SKM-1 treated with dmso at 0.1 percent for 144 hours (cell line): ENCODE results near the gene MORN4.
"Not testable (repeated sequence)": the region's sequence is repeated elsewhere in the genome, so short reads cannot be mapped to it uniquely, and the experiment has no call there.

Experiments
- DNase-seq: peaks from one replicate; lab custom pipeline; 2025; ENCODE audit not compliant: unreplicated experiment; lab: John Stamatoyannopoulos, UW

Gene MORN4

DNA sequence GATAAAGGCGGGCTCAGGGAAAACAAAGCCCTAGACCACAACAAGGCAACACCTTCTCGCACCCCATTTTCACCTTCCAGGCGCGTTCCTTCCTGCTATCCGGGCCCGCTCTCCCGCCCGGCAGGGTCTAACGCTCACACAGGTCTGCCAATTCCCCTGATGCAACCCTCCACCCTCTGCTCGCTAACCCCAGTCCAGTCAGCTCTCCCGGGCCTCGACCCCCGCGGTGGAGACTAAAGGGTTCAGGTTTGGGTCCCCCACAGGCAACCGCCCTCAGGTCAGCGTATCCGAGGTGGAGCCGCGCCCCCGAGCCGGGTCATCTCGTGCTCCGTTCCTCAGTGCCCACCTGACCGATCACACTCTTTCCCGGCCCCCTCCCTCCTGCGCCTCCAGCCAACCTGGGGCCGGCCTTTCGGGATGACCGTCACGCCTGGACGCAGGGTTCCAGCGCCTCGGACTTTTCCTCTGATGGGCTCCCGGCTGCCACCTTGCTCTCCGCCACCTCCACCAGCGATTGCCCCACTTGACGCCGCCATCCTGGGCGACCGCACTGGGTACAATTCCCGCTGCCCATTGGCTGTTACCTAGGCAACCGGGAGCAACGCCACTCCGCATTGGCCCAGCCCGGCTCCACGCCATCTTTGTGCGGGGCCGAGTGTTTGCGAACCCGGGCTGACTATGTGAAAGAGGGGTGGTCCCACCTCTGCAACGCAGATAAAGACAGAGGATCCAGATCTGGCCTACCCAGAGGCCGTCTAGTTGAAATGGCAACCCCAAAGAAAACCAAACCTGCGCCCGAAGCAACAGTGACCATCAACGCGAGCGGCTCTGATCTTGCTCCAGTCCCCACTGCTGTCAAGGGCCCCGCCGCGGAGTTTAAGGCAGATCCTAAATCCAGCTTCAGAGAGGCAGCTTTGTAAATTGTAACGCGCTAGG, at the start of gene MORN4:
Gene MORN4 (minus strand): TSS at position 552 of the 936 bp plus-strand sequence. CDS start 13,847 bp downstream, outside the sequence.
- DNase-seq = peak; percentile 86

DNA sequence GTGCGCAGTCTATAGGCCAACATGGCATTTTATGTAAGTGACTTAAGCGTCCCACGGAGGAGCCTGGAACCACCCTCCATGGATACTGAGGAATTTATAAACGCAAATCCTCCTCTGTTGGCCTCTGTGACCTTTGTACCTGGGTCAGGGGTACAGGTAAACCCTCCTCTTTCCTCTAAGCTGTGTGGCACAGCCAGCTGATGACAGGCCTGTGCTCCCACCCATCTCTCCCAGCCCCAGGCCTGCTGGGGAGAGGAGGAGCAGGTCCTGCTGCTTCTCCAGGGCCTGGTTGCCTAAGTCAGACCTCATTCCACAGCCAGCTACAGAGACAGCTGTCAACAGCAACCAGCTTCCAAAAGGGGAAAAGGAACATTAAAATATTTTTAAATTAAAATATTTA, 48.7 kb upstream of the MORN4 start:
- DNase-seq = no peak

DNA sequence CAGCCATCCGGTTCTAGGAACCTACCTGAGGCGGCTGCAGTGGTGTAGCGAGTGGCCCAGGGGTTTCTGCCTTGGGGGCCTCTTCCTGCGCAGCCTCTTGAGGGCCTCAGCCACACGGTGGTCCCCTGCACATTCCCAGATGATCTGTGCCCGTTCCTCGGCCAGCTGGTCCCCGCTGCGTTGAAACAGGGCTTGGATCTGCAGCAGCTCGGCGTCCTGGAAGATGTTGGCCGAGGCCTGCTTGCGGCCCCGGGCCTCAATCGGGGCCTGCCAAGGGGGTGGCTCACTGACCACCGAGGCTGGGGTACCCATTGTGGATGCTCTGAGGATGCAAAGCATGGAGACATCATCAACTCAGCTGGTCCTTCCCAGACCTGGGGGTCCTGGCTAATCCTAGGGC, 46.3 kb upstream of the MORN4 start:
- DNase-seq = no peak

DNA sequence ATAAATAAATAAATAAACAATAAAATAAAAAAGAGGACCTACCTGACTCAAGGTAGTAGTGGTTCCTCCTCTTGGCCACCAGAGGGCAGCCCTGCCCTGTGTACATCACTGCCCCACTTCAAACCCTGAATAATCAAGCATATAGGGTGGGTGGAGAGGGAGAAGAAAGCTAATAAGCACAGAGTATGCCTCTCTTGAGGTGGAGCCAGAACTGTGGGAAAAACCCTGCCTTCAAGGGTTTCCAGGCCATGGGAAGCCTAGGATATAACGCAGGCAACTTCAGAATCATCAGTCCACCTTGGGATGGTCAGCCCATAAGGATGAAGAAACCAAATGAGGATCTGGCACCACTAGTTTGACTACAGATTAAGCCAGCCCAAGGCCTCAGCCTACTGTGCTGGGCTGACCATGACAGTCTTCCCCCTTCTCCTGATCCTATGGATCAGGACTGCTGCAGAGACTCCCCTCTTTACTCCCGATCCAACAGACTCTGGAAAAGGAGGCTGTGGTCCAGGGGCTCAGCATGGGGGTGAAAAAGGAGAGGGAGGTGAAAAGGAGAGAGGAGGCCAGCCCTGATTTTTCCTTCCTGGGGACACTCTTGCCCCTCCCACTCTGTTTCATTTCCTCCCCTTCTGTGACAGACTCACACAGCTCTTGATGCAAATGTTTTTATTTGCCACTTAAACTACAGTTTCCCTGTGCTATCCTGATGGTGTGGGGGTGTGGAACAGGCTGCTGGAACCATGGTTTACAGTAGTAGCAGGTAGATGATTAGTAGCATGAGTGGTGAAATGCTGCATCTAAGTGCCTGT, 43.7 kb upstream of the MORN4 start:
- peak; percentile 37 for DNase-seq

DNA sequence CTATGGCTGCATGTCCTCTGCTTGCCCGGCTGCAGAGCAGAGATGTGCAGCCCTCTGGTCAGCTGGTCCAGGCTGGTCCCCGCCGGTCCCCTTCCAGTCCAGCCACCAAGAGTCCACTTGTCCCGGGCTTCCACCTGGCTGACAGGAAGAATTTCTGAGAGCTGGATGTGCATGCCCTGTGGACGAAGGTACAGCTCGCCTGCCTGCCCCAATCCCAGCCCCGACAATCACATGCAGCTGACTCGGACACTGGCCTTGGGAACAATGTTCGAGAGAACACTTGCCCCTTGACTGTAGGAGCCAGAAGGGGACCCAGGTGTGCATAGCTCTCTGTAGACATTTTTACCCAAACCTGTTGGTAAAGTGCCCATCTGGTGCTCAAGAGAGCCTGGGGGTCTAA, 41.9 kb upstream of the MORN4 start:
- DNase-seq = no peak

DNA sequence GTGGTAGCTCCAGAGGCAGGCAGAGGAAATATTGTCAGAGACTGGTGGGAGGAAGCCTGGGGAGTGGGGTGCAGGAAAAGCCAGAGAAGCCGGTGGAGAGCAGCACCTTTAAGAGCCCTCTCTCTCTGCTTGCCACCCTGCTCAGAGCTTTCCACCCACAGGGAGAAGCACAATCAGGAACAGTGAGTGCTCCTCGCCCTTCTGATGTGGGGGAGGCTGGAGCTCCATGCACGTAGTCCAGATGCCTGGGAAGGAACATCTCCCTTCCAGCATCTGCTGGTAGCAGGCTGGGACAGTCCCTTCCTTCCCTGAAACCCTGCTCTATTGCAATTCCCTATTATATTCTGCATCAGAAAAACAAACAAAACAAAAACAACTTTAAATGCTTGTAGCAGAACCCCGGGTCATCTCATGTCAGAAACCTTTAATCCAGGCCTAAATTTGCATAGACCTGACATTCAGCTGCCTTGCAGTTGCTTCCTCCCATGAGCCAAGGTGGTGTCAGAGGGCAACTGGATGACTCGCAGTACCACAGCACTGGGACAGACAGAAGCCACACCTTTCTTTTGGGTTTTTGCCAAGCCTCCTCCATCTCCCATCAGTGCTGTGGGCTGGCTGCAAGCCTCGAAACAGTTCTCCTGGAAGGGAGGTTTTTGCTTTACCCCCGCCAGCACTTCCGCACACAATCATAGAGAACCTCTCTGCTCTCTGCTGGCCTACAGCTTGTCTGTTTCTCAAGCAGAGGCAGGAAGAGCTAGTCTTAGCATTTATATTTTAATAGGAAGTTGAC, 40.6 kb upstream of the MORN4 start:
- DNase-seq = no peak

DNA sequence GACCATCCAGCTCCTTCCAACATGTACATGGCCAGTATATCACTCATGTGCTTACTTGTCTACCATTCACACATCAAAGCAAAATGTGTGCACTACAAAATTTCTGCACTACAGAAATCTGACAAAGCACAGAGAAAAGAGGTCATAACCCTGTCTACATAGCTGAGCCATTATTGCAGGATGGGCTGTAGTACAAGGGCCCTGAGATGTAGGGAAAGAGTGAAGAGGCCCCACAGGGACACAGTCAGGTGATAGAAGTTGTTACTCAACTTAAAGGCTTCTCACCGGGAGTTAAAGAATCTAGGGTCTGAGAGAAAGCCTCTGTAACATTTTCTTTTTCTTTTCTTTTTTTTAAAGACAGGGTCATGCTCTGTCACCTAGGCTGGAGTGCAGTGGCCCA, 36.3 kb upstream of the MORN4 start:
- DNase-seq = no peak

DNA sequence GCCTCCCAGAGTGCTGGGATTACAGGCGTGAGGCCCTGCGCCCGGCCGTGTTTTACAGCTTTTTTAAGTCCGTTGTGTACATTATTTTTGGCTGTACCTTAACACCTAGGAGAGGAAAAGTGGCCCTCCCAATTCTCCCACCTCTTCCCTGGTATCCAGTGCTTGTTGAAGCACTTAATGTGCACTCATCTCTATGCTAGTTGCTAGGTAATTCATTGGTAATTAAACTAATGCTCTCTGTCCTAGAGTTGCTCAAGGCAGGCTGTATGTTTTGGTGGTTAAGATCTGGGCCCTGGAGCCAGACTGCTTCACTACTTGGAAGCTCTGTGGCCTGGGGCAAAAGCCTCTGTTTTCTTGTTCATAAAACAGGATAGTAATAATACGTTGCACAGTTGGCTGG, 34.2 kb upstream of the MORN4 start:
- DNase-seq = no peak

DNA sequence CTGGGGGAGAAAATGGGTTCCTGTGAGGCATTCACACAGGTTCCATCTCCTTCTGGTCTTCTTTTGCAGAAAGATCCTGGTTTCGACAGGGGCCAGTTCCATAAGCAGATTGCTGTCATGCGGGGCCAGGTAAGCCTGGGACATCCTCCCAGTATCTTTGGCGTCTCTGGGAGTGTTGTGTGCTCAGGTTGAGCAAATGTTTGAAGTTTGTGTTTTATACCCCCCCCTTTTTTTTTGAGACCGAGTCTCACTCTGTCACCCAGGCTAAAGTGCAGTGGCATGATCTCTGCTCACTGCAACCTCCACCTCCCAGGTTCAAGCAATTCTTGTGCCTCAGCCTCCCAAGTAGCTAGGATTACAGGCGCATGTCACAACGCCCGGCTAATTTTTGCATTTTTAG, 33.7 kb upstream of the MORN4 start:
- no peak for DNase-seq

DNA sequence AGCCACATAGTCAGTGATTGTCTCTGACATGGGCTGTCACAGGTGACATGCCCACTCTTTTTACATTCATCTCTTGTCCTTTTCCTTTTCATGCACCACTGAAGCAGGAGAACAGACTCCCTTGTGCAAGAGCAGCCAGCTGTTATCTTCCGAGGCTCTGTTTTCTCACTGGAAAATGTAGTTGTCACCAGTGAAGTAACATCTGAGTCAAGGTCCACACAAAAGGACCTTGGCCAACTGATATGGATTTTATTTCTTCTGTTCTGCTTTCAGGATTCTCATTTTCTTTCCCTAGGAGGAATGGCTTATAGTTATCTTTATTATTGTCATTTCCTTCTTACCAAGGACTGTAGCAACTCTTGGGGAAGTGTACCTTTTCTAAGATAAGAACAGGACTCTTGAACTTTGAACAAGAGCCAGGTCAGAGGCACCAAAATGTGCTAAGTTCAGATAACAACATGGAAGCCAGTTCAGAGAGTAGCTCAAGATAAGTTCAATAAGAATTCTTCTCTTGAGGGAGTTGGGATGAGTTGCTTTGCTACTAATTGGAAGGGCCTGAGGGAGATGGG, 31.1 kb upstream of the MORN4 start:
- no peak for DNase-seq

DNA sequence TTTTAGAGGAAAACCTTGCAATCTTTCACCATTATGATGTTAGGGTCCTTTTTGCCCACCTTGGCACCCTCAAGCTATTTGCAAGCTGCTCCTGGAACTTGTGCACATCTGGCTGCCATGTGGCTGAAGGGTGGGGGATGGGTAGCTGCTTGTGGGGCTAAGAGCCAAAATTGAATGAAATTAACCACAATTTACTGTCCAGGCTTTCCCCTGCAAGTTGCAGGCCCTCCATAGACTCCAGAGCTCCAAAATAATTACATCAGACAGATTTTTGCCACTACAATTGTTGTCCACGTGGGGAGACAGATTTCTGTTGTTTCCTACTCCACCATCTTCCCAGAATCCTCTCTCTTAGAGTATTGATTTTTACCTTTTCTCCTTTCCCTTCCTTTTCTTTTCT, 26.3 kb upstream of the MORN4 start:
- no peak for DNase-seq

DNA sequence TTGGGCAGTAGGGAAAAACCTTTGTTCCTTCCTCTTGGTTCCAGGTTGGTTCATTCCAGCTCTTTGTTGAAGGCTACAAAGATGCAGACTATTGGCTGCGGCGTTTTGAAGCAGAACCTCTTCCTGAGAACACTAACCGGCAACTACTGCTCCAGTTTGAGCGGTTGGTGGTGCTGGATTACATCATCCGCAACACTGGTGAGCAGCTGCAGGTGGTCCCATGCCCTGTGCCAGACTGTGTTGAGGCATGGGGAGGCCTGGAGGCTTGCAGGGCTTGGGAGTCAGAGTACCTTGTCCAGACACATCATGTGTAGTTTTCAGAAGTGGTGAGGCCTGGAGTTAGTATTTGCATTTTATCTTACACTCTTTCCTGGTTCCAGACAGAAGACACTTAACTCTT, 23.5 kb upstream of the MORN4 start:
- no peak for DNase-seq

DNA sequence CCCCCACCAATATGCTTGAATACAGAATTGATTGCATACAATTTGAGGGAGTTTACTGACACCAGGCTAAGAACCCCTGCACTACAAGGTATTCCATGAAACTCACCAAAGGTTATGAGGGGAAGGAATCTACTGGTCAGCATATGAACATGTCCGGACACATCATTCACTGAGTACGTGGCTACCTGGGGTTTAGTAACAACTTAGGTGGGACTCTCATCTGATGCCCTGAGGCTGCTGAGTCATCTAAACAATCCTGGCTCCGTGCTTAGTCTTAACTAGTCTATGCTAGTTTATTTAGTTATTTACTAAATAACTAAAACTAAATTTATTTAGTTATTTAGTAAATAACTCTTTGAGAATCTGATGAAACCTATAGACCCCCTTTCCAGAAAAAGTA, 18.5 kb upstream of the MORN4 start:
- DNase-seq = no peak

DNA sequence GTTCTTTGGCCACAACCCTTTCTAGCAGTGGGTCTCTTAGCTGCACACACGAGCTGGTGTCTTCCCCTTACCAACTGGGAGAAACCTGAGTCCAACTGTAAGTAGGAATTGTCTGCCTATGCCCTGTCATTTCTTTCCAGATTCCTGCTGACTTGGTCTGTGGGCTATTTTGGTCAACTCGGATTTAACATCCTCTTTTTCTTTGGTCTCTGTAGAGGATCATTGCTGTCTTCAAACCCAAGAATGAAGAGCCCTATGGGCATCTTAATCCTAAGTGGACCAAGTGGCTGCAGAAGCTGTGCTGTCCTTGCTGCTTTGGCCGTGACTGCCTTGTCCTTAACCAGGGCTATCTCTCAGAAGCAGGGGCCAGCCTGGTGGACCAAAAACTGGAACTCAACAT, 17.4 kb upstream of the MORN4 start:
- DNase-seq = no peak

DNA sequence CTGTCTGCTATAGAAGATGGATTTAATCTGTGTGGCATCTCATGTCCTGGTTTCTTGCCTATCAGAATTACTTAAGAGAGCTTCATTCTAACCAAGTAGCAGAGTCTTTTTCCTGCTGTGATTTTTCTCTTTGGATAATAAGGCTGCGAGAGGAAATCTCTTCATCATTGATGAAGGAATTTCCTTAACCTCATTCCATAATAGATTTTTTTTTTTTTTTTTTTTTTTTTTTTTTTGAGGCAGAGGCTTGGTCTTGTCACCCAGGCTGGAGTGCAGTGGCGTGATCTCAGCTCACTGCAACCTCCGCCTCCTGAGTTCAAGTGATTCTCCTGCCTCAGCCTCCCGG, 16.1 kb upstream of the MORN4 start:
- DNase-seq = not testable (repeated sequence)

DNA sequence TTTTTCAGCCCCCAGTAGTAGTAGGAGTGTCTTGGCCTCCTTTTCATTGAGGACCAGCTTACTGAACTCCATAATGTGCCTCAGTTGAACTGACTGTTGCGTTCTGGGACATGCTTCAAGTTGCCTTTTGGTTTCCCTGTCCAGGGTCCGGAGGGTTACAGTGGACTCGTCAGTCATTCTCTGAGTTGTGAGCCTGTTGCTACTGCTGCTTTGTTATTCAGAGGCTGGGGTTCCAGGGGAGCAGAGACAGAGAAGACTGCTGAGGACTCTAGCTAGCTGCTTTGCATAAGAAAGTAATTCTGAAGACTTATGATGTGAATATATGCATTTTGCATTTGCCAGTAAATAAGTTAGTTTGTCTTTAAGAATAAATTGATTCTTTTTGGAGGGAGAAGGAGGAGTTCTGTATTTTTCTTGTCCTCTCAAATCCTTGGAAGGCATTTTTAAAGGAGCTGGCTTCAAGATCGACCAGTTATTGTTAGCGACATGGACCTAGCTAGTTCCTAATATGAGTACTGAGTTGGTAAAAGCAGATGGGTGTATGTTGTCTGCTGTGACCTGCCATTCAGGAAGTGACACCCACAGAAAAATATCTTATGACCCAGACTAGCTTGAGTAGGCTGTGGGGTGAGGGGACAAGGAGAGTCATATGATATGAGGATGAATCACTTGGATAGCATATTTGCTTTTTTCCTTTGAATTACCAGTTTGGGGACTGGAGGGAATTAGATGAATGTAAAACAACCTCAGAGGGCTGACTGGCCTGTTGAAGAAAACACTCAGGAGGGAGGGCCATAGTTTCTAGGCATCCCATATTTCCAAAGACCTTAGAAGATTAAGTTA, 15.5 kb upstream of the MORN4 start:
- no peak for DNase-seq

DNA sequence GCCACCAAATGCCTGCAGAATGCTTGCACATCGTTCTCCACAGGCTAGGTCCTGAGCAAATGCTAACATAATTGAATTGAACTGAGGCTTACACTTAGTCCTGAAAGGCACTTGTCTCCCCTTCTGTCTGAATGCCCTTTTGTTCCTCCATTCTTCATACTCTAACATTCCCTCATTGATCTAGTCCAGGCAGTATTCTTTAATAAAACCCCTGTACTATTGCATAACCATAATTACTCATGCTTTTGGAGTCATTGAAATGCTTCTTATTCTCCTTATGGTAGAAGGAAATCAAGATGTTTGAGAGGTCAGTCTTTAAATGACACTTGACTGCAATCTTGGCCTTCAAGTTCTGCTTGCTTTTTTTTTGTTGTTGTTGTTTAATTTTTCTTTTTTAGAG, 14.3 kb upstream of the MORN4 start:
- DNase-seq = no peak

DNA sequence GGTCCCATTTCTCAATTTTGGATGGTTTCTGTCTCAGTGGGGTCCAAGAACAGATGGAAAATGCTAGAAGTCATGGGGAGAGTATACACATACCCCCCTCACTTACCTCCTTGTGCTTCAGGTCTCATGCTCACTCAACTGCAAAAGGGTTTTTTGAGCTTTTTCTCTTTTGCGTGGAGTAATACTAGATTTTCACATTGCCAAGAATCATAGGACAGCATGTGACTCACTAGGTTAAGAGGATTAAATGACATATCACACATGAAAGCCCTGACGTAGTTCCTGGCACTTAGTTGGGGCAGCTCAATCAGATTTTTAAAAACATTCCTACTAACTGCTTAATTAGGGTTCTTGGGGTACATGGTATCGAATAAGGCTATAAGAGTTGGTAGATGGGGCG, 11.6 kb upstream of the MORN4 start:
- no peak for DNase-seq

DNA sequence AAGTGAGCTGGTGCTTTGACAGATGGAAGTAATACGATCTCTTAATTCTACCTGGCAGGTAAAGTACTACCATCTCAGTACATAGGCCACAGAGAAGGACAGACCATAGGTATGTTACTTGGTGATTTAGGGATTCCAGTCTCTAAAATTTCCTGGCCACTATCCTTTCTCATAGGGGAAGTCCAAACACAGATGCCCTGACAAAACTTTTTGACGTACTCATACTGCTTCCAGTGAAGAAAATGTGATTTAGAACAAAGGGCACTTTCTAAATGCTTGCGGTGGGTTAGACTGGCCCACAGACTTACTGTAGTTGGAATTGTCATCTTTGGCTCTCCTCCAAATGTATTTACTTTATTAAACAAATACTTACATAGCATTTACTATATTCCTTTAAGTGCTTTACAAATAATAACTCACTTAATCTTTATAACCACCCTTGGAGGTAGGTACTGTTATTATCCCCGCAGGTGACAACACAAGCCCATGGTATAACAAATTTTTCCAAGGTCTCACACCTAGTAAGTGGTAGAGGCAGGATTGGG, 10.2 kb upstream of the MORN4 start:
- no peak for DNase-seq
